HG03521 (cell line): ENCODE measurements around the gene KRT10.
"Not testable (repeated sequence)": the region's sequence is repeated elsewhere in the genome, so short reads cannot be mapped to it uniquely, and the experiment has no call there.

Experiments used
- ATAC-seq: cut with Tn5 transposase; IDR thresholded peaks from one replicate; pipeline ENCODE4 v1.9.1; 2021; ENCODE audit warnings: mild to moderate bottlenecking, moderate library complexity; ENCODE audit not compliant: unreplicated experiment

Gene KRT10

DNA sequence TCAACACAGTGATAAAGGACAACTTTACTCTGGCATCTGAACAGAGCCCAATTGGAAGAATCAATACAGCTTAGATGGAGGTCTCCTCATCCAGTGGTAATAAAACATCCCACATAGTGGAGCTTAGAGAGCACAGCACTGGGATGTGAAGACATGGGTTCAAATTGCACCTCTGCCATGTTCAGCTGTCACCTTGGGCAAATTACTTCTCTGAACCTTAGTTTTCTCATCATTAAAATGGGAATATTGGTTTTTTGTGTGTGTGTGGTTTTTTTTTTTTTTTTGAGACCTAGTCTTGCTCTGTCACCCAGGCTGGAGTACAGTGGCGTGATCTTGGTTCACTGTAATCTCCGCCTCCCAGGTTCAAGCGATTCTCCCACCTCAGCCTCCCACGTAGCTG is 13.6 kb upstream of the KRT10 start:
- ATAC-seq: no peak

GRCh38 chr17:40833882-40834281 is 11.5 kb upstream of the KRT10 start:
- ATAC-seq: no peak

GRCh38 chr17:40832840-40833239 is 10.4 kb upstream of the KRT10 start:
- ATAC-seq: no peak

GRCh38 chr17:40830085-40830776 is 7.8 kb upstream of the KRT10 start:
- no peak for ATAC-seq

DNA sequence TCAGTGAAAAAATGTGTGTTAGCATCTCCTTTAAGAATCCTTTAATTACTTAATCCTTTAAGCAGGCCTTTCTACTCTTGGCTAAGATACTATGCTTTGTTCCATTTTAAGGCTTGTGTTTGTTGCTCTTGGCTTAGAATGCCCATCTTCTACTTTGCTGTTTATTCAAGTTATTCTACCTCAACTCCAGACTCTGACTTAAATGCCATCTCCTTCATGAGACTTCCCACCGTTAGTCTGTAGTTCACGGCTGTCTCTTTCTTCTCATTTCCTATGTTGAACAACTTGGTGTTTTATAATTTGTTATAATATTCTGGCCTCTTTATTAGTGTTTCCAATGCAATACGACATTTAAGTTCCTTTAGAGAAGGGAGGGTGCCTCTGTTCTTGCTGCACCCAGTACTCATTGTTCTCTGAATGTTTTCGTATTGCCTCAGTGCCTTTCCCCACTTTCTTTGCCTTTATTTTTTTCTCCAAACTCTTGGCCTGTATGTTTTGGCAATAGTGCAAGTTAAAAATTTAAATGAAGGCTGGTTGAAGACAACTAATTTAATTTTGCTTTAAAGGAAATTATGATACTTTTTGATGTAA is 6.1 kb upstream of the KRT10 start:
- ATAC-seq: no peak

DNA sequence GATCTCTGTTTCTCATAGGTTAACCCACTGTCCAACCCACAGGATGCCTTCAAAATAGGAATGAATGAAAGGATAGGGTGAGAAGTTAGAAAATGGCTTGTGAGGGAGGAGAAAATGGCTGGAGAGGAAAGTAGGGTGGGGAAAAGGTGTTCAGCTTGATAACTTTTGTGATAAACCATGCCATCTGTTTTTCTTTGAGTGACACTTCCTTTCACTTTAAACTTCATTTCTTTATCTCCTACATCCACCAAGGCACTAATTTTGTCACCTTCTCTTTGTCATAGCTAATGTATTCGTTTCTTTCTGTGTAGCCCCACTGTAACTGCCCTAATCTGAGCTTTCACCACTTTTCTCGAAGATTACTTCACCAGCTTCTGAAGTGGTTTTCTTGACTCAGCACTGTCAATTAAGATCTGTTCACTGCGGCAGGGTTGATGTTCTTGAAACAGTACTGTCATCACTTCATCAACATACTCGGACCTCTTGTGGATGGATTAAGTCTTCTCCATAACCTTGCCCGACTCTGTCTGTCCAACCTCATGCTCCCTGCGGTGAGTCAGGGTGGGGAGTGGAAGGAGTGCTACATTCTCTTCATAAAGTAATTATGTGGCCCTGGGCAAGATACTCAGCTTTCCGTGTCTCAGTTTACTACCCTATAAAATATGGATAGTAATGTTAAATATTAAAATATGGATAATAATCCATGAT is 5.5 kb upstream of the KRT10 start:
- ATAC-seq: no peak

DNA sequence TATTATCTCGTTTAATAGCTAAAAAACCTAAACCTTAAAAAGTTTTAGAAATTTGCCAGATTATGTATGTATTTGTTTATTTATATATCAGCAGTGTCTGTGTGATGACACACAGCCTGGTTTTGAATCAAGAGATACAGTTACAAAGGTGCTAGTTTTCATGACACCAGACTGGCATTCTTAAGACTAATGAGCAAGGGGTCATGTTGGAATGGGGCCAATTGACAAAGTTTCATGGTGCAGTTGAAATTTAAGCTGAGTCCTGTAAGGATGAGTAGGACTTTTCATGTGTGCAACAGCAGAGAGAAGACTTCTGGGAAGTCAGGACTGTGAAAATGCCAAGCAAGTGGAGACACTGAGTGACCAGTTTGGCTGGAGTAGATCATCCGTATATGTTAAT is 3.2 kb upstream of the KRT10 start:
- ATAC-seq: no peak

DNA sequence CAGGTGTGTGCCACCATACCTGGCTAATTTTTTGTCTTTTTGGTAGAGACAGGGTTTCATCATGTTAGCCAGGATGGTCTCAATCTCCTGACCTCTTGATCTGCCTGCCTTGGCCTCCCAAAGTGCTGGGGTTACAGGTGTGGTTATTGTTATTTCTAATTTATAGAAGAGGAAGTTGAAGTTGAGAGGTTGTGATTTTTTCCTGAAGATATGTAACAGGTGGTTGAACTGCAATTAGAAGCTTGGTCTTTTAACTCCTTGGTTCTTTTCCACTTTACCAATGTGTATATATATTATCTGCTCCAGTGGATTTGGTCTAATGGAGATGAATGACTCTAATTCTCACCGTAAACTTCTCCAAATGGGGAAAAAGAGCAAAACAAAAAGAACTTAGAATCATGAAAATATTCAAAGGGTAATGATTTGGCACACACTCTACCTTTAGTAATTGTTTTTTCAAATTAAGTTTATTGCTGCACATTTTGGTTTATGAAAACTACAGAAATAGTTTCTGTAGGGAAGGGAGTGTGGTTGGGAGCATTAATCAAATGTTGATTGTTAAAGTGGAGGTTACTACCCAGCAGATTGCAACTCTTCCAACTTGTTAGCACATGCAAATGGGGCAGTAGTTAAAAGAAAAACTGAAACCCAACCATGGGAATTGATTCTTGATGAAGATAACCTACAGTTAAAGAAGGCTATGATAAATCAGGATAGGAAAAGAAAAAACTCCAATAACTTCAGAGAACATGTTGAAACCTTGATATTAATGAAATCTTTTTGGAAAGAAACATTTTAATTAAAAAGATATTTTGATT is 1.8 kb upstream of the KRT10 start:
- no peak for ATAC-seq

- no peak for ATAC-seq
Observed at GRCh38 chr17:40821536-40821935, 878 bp downstream of the KRT10 start.

DNA sequence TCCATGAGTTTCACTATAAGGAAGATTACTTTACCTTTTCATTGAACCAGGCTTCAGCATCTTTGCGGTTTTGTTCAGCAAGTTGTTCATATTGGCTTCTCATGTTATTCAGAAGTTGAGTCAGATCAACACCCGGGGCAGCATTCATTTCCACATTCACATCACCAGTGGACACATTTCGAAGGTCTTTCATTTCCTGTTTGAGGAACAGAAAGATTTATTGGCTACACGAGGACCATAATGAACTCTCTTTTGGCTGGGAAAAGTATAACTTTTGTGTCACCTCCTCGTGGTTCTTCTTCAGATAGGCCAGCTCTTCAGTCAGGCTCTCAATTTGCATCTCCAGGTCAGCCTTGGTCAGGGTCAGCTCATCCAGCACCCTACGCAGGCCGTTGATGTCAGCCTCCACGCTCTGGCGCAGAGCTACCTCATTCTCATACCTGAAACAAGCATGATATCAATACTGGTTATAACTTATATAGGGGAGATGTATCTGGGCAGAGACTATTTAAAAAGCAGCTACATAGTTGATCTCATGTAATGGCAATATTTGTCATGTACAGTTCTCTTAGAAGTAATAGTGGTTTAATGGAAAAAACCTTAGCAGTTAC is 2.1 kb downstream of the KRT10 start:
- no peak for ATAC-seq

- ATAC-seq: no peak
Observed at GRCh38 chr17:40819528-40820125, 2.8 kb downstream of the KRT10 start.

GRCh38 chr17:40818733-40819527 is 3.5 kb downstream of the KRT10 start:
- peak; percentile 80 for ATAC-seq

DNA sequence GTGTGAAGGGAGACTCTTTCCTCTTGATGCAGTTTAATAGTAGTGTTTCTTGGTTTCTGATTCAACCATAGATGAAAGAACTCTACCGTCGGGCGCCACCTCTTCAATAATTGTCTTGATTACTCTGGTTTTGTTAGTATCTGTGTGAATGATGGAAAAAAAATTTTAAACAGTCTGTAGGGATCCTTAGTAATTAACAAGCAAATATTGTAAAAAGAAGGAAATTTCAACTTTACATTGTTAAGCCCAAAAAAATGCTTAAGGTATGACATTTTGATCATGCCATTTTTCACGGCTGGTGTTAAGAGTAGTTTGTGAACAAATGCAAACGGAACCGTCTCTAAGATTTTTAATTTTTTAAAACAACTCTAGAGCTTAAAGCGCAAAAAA is 4.1 kb downstream of the KRT10 start:
- ATAC-seq: no peak

DNA sequence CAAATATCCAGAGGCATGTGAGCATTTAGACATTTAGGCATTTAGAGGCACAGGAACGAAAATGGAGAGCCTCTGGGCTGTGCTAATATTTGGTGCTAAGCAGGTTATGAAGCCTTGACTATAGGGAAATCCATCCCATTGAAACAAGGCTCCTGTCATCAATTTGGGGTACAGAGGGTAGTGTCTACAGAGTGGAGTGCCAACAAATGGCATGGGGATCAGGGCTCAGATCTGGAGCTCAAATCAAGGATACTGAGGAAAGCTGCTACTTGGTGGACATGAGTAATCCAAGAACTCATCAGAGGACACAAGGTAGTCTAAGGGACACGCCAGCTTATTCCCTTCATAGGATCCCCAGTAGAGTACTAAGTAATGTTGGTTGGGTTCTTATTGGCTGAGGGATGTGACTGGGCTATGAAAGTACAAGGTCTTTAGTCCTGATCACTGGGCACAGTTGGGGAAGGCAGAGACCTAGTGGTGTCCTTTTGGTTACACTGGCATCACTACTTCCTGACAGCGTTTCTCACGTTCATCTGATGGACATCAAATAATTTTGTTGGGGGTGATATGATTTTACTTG is 5.2 kb downstream of the KRT10 start:
- no peak for ATAC-seq

DNA sequence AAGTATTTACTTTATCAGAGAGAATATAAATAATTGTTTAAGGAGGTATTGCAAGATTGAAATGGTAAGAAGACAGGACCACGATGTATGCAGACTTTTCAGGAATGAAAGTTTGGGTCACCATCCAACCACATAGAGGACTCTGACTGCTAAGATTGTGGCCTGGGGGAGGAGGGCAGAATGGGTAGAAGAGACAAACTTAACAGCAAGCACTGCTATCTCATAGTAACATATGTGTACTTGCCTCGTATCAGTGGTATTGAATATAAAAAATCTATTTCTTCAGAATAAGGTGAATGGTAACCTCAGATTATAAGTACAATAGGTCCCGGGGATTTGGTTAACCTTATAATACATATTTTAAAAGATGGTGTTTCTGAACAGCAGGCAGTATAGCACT is 5.8 kb downstream of the KRT10 start:
- ATAC-seq: no peak

GRCh38 chr17:40815381-40815780 is 7.0 kb downstream of the KRT10 start:
- ATAC-seq: no peak

- not testable (repeated sequence) for ATAC-seq
Observed at GRCh38 chr17:40814657-40815056, 7.8 kb downstream of the KRT10 start.

DNA sequence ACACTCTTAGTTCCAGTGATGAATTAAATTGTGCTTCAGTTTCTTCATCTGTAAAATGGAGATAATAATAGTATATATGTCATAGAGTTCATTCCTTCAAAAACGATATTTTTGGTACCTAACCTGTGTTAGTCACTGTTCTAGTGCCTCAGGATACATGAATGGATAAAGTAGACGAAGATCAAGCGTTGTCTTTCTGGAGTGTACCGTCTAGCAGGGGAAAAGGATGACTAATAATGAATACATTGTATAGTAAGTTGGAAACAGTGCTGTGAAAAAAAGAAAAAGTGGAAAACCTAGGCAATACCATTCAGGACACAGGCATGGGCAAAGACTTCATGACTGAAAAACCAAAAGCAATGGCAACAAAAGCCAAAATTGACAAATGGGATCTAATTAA is 8.6 kb downstream of the KRT10 start:
- no peak for ATAC-seq

GRCh38 chr17:40812639-40813038 is 9.8 kb downstream of the KRT10 start:
- no peak for ATAC-seq

GRCh38 chr17:40810494-40810893 is 11.9 kb downstream of the KRT10 start:
- ATAC-seq: no peak
